GM18867 (cell line): ENCODE results near the gene GBGT1.
"Not testable (repeated sequence)": the region's sequence is repeated elsewhere in the genome, so short reads cannot be mapped to it uniquely, and the experiment has no call there.

Source experiments
- ATAC-seq: cut with Tn5 transposase; IDR thresholded peaks from one replicate; pipeline ENCODE4 v1.9.1; 2021; ENCODE audit warnings: mild to moderate bottlenecking, moderate library complexity; ENCODE audit not compliant: unreplicated experiment

Gene GBGT1

GRCh38 chr9:133199648-133200321 lies 36.1 kb upstream of the GBGT1 start:
- no peak for ATAC-seq

DNA sequence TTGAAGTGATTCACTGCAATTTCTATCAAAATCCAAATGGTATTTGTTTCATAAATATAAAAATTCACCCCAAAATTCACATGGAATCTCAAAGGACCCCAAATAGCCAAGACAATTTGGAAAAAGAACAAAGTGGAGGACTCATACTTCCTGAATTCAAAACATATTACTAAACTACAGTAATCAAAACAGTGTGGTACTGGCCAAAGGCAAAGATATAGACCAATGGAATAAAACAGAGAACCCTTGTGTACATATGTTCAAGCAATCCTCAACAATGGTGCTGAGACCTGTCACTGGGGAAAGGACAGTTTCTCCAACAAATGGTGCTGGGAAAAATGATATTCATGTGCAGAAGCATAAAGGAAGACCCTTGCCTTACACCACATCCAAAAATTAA lies 31.3 kb upstream of the GBGT1 start:
- ATAC-seq = no peak

GRCh38 chr9:133194597-133194996 lies 30.9 kb upstream of the GBGT1 start:
- ATAC-seq = no peak

- ATAC-seq = no peak
Measured at GRCh38 chr9:133191989-133192388, 28.3 kb upstream of the GBGT1 start.

GRCh38 chr9:133189826-133190225 lies 26.1 kb upstream of the GBGT1 start:
- no peak for ATAC-seq

DNA sequence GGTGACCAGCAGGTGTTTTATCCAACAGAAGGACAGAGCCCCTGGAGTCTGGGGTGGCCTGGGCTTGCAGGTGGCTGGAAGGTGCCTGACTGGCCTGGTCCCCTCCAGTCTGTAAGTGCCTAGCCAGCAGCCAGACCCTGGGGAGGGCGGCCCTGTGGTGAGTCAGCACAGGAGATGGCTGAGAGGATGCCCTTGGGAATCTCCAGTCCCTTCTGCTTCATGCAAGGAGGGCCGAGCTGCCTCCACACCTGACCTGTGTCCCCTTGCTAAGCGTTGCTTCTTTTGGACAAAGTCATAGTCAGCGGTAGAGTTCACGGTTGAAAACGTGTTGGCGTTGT lies 25.1 kb upstream of the GBGT1 start:
- no peak for ATAC-seq

DNA sequence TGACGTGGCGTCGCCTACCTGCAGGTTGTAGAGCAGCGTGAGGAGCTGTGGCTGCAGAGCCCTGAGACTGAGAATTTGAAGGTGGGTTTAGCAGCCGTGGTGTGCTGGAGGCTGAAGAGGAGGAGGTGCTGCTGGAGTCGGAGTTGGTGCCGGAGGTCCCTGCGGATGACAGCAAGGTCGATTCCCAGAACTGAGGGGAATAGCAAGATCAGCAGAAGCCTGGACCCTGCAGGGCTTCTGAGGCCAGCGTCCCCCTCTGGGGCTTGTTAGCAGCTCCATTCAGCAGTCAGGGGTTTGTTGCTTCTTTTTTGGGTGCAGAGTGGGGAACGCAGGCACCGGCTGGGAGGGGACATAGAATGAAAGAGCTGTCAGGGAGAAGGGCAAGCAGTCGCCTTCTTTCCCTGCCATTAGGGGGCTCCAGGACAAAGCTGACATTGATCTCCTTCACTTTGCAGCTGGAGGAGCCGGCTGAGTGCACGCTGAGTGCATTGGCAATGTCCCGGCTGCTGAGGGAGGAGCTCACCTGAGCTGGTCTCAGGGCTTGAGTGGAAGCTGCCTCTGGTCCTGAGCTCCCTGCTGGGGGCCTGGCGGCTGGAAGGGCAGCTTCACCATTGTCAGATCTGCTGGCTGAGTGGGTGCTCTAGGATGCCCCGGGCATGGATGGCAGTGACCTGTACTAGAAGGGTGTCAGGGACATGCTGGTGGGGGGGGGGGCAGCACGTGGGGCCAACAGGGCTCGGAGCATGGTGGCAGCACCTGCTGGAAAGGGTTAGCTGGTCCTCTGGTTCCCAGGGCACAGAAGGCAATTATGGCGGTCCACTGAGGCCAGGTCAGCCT lies 24.5 kb upstream of the GBGT1 start:
- no peak for ATAC-seq

- no peak for ATAC-seq
Measured at GRCh38 chr9:133187561-133188005, 23.9 kb upstream of the GBGT1 start.

GRCh38 chr9:133186736-133187135 lies 23.0 kb upstream of the GBGT1 start:
- no peak for ATAC-seq

DNA sequence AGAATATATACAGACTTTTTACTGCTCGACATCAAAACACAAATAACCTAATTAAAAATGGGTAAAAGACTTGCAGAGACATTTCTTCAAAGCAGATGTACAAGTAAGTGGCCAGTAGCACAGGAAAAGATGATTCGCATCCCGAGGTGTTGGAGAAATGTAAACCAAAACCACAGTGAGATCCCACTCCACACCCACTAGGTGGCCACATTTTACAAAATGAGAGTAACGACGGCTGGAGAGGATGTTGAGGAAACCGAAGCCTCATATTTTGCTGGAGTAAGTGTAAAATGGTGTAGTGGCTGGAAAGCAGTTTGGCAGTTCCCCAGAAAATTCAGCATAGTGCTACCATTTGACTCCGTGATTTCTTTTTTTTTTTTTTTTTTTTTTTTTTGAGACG lies 21.3 kb upstream of the GBGT1 start:
- no peak for ATAC-seq

DNA sequence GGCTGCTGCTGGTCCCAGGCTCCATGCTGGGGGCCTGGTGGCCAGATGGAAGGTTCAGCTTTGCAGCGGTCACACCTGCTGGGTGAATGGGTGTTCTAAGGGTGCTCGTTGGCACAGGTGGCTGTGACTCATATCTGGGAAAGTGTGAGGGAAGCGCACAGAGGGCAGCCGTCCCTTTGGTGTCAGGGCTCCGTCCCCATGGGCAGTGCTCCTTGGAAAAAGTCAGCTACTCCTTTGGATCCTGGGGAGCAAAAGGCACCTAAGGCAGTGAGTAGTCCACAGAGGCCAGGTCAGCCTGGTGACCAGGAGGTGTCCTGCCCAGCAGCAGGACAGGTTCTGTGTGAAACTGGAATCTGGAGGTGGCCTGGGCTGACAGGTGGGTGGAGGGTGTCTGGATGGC lies 18.4 kb upstream of the GBGT1 start:
- ATAC-seq = no peak

DNA sequence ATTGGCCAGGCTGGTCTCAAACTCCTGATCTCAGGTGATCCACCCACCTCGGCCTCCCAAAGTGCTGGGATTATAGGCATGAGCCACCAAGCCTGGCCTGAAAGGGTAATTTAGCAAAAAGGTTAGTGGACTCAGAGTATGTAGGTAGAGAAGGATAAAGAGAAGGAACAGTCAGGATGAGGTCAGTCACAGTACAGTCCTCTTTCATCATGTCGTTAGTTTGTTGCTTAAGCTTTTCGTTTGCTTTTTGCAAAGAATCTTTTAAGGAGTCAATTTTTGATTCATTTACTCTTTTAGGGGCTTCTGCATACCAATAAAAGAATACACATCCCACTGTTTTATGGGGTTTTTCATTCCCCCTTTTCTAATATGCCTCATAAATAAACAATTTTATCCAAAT lies 17.8 kb upstream of the GBGT1 start:
- ATAC-seq = no peak

DNA sequence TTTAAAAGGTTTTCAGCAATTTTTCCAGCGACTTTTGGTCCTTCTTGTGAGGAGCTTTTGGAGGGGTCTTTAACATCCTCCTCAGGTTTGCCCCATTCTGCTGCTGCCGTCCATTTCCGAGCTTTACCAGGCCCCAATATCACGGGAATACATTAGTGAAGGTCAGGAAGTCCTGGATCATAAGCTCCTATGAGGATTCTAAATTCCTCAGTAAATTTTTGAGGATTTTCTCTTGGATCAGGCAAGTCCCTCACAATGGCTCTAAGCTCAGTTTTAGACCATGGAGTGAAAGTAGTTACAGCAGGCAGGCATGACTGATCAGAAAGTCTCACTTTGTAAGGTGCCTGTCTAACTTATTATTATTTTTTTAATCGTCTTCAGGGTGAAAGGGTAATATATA lies 17.2 kb upstream of the GBGT1 start:
- ATAC-seq = no peak

DNA sequence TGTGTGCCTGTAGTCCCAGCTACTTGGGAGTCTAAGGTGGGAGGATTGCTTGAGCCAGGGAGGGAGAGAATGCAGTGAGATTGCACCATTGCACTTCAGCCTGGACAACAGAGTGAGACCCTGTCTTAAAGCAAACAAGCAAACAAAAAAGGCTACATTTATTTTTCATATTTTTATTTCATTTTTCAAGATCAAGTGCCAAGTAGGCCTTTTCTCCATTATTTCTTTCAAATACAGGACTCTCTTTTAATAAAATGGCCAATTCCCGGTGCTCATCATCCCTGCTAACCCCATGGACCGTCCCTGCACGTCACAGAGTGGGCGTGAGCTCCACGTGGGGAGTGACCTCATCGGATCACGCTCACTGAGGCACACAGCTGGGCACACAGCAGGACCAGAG lies 9.3 kb upstream of the GBGT1 start:
- no peak for ATAC-seq

DNA sequence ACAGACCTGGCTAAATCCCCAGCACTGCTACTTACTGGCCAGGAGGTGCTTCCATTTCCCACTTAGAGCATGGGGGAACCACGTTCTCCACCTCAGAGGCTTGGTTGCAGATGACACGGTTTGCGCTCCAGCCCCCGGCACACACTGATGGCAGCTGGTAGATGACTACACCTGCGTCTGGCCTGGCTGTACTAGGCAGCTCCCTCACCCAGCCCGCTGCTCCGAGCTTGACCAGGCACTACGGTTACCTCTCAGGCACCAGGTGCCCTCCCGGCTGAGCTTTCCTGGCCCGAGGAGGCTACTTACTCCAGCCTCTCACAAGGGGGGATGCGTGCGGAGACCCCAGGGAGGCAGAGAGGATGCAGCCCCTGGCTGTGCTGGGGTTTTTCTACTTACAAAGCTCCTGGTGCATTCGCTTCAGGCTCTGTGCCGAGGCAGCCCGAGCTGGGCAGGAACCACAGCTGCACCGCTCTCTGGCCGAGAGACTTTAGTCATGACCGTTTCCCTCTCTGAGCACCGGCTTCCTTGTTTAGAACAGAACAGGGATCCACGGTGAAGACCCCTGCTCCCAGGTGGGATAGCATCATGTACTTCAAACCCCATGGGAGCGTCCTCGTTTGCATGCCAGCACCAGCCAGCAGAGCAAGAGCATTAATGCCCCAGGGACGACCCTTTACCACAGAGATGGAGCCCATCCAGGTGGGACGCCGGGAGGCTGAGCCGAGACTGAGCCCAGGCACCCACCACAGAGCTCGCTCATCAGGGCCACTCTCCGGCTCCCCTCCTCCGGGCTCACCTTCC lies 7.6 kb upstream of the GBGT1 start:
- ATAC-seq = no peak

- no peak for ATAC-seq
Measured at GRCh38 chr9:133170716-133171115, 7.0 kb upstream of the GBGT1 start.

DNA sequence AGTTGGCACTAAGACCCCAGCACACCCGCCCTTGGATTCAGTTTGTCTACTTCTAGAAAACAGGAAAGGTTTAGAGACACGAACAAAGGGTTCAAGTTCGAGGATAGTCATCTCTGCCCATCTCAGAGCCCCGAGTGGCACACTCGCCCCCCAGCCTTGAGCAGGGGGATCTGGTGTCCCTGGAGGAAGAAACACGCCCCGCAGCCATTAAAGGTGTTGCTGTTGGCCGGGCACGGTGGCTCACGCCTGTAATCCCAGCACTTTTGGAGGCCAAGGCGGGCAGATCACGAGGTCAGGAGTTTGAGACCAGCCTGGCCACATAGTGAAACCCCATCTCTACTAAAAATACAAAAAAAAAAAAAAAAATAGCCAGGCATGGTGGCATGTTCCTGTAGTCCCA lies 6.0 kb upstream of the GBGT1 start:
- ATAC-seq = not testable (repeated sequence)

DNA sequence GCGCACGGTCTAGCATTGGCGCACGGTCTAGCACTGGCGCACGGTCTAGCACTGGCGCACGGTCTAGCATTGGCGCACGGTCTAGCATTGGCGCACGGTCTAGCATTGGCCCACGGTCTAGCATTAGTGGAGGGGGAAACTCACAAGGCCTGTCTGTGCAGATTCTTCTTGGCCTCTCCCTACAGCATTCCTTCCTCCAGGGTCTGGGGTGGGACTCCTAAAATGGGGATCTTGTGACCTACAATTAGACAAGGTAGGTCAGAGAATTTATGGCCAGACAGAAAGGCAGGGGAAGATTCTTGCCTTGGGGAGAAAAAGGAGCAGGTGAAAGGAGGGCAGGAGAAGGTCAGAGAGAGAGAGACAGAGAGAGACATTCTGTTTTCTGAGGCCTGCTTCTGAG lies 5.4 kb upstream of the GBGT1 start:
- ATAC-seq = no peak

DNA sequence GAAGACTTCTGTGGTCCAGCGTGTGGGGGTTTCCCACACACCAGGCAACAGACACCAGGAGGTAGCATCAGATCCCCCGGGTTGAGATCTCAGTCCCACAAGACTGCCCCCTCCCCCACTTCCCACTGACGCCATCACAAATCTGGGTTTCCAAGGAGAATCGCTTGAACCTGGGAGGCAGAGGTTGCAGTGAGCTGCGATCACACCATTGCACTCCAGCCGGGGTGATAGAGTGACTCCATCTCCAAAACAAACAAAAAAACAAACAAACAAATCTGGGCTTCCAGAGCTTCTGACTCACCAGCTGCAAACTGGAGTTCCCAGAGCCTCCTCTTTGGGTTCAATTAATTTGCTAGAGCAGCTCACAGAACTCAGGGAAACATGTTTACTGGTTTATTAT lies 4.7 kb upstream of the GBGT1 start:
- no peak for ATAC-seq

DNA sequence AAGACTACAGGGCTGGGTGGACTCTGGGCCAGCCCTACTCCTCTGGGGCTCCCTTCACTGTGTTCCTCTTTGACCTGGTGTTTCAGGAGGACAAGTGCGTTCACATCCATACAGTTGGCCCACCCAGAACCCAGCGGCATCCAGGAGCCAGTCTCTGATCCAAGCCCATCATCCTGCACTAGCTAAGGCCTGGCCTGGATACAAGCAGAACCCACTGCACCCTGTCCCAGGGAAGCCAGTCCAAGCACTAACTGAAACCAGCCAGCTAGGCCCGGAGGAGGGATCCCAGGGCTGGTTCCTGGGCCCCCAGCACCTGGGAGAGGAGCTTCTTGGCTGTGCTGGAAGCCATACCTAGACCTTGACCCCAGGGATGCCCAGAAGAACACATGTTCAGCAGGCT lies 4.1 kb upstream of the GBGT1 start:
- ATAC-seq = no peak

DNA sequence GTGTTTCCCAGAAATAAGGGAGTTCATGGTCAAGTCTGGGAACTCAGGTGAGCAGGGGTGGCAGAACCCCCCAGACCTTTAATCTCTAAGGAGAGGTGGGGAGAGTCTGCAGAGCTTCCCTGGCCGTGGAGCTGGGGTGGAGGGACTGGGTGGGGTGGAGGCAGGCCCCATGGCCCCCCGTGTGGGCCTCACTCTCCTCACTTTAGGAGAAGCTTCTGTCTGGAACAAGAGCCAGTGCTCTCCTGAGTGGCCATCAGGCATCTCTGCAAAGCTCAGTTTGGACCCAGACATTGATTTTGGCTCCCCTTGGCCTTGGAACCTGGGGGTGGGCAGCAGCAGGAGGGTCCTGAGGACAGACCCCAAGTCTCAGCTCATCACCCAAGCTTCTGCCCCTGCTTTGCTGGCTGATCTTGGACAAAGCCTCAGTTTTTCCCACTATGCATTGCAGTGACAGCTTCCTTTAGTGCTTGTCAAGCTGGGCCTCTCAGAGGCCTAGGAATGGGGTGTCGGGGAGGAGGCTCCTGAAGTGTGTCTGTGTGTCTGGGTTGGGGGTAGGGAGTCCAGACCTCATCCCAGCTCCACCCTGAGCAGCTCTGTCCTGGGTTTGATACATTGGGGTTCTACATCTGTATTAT lies 3.5 kb upstream of the GBGT1 start:
- no peak for ATAC-seq
